ENCODE measurements around the gene DEFB129. TPM values are rescaled to one million over a fixed set of nuclear protein-coding genes. Genes with fewer than 3 reads are reported as not detected.
A peak's percentile ranks its signal among the peaks of the same experiment; 100 is the strongest.

DEFB129 gene
- total RNA-seq, 2 donors from 2014 or later = not detected

DNA sequence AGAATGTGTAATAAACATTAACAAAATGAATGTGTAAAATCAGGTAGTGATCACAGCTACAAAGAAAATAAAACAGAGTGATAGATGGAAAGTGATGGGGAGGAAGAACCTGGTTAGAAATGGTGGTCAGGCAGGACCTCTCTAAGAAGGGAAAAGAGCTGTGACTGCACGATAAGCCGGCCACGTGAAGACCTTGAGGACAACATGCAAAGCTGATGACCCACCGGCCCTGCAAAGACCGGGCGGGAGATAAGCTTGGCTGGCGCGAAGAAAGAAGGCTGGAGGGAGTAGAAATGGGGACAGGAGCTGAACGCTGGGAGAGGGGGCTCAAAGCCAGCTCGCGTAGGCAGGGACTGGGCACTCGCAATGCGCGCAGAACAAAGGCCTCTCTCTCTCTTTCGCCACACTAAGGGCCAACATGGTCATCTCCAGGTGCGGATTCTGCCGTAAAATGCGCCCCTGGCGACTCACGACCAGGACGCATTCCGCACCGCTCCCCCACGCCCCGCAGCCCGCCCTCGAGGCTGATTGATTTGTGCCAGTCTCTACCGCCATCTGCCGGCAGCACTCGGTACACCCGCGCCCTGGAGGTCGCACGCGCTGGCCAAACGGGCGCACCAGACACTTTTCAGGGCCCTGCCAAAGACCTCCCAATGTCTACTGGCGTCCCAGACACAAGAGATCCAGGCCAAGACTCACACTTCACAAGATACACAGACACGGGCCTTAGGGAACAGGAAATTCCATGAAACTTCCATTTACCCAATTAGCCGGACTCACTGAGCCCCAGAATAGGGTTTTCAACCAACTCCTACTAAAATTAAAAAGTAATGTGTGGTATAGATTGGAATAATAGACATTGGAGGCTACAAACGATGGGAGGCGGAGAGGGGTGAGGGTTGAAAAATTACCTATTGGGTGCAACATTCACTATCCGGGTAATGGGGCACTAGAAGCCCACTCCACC is 39.8 kb downstream of the DEFB129 start:
- no peaks in the 10 kb centered on the region for H3K9me3 Mint-ChIP-seq
- H3K4me1 Mint-ChIP-seq = peaks cover 11% of the 10 kb centered on the region
- peaks cover 4% of the 10 kb centered on the region for H3K27me3 Mint-ChIP-seq
- H3K4me3 Mint-ChIP-seq = peak overlapping the region; percentile 72
- no peaks in the 10 kb centered on the region for H3K36me3 Mint-ChIP-seq (ENCODE audit: low read depth)
- H3K27ac Mint-ChIP-seq = peak overlapping the region; percentile 35
- peak; percentile 91 for ATAC-seq (replicated peaks)

DNA sequence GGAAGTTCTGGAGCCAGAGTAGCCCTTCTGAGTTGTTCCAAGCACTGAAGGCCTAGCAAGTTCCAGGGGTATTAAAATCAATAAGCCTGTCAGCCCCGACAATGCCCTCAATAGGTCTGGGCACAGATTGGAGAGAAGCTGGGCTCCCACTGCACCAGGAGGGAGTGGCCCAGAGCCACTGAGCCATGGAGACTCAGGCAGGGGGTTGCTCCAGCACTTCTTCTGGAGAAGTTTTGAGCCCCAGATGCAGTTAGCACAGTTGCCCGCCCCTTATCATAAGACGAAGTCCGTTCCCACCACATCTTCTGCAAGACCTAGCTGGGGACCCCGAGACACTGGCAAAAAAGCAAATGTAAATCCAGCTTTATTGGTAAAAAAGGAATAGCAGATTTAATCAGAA is 43.5 kb downstream of the DEFB129 start:
- H3K4me1 Mint-ChIP-seq = peaks cover 11% of the 10 kb centered on the region
- no peak overlapping the region for H3K4me3 Mint-ChIP-seq
- peaks cover 4% of the 10 kb centered on the region for H3K27me3 Mint-ChIP-seq
- H3K36me3 Mint-ChIP-seq (ENCODE audit: low read depth) = no peaks in the 10 kb centered on the region
- no peak for ATAC-seq (replicated peaks)
- no peak overlapping the region for H3K27ac Mint-ChIP-seq
- H3K9me3 Mint-ChIP-seq = no peaks in the 10 kb centered on the region

GRCh38 chr20:271069-271468 is 44.0 kb downstream of the DEFB129 start:
- Mint-ChIP-seq H3K27me3 (peaks cover 4% of the 10 kb centered on the region), H3K4me3 (no peak overlapping the region), H3K36me3 (ENCODE audit: low read depth) (peaks cover 3% of the 10 kb centered on the region), H3K9me3 (no peaks in the 10 kb centered on the region), H3K27ac (no peak overlapping the region), H3K4me1 (peaks cover 11% of the 10 kb centered on the region)
- ATAC-seq (replicated peaks) = no peak

DNA sequence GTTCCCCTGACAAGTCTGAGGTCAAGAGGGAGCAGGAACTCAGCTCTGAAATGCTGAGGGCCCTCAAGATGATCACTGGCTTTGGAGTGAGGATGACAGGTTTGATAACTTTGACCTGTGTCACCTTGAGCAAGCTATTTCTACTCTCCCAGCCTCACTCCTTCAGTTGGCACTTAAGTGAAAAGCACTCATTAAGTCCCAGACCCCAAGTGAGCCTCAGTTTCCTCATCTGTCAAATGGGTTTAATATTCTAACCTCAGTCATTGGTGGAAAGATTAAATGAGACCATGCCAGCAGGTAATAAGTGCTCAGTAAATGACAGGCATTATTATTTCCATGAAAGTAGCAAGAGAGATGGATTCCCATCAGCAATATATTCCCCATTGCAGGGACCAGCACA is 44.5 kb downstream of the DEFB129 start:
- ATAC-seq (replicated peaks) = no peak
- Mint-ChIP-seq H3K9me3 (no peaks in the 10 kb centered on the region), H3K4me1 (peaks cover 7% of the 10 kb centered on the region), H3K4me3 (no peak overlapping the region), H3K36me3 (ENCODE audit: low read depth) (peaks cover 4% of the 10 kb centered on the region), H3K27ac (no peak overlapping the region), H3K27me3 (peaks cover under 1% of the 10 kb centered on the region)

GRCh38 chr20:272718-273117 is 45.7 kb downstream of the DEFB129 start:
- no peaks in the 10 kb centered on the region for H3K4me1 Mint-ChIP-seq
- H3K9me3 Mint-ChIP-seq = no peaks in the 10 kb centered on the region
- H3K4me3 Mint-ChIP-seq = no peak overlapping the region
- no peak for ATAC-seq (replicated peaks)
- no peak overlapping the region for H3K27ac Mint-ChIP-seq
- peaks cover 4% of the 10 kb centered on the region for H3K36me3 Mint-ChIP-seq (ENCODE audit: low read depth)
- H3K27me3 Mint-ChIP-seq = no peaks in the 10 kb centered on the region

GRCh38 chr20:273884-274283 is 46.8 kb downstream of the DEFB129 start:
- Mint-ChIP-seq H3K4me3 (no peak overlapping the region), H3K27me3 (no peaks in the 10 kb centered on the region), H3K36me3 (ENCODE audit: low read depth) (peaks cover 4% of the 10 kb centered on the region), H3K27ac (no peak overlapping the region), H3K4me1 (no peaks in the 10 kb centered on the region), H3K9me3 (no peaks in the 10 kb centered on the region)
- no peak for ATAC-seq (replicated peaks)

- no peak for ATAC-seq (replicated peaks)
- Mint-ChIP-seq H3K9me3 (no peaks in the 10 kb centered on the region), H3K27me3 (no peaks in the 10 kb centered on the region), H3K4me1 (no peaks in the 10 kb centered on the region), H3K27ac (no peak overlapping the region), H3K36me3 (ENCODE audit: low read depth) (peaks cover 4% of the 10 kb centered on the region), H3K4me3 (no peak overlapping the region)
These were observed 48.7 kb downstream of the DEFB129 start for GRCh38 chr20:275791-276190.

DNA sequence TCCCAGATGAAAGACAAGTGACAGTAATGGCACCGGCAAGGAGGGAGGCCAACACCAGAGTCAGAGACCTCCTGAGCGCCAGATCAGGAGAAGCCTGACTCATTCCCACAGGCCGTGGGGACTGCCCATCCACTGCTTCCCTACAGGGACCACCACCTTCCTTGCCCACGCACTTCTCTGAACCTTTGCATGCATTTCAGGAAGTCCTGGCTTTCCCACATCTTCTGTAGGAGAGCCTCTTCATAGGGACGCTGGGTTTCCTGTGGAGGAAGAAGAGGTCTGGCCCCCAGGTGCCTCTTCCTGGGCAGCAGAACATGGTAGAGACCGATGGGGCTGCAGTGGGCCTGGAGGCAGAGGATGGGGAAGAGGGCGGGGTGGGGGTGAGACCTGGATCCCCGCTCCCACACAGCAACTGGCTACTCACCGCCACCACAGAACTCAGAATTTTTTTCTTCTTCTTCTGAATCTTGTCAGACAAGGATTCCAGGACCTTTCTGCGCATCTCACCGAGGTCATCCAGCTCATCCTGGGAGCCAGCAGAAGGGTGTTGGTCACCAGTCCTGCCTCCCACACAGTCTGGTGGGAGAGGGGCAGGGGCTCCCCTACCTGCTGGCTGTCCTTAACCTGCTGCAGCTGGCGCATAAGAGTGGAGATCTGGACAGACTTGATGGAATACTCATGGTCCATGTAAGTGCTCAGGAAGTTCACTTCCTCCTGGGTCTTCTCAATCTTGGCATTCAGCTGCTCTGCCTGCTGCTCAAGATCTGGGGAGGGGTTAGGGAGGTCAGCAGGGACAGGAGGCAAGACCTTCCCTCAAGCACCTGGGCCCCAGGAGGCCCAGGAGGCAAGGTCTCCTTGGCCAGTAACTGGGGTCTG is 49.8 kb downstream of the DEFB129 start:
- Mint-ChIP-seq H3K36me3 (ENCODE audit: low read depth) (peaks cover 4% of the 10 kb centered on the region), H3K27me3 (no peaks in the 10 kb centered on the region), H3K9me3 (no peaks in the 10 kb centered on the region)

GRCh38 chr20:277496-277781 is 50.4 kb downstream of the DEFB129 start:
- no peak overlapping the region for H3K4me3 Mint-ChIP-seq
- H3K36me3 Mint-ChIP-seq (ENCODE audit: low read depth) = peaks cover 4% of the 10 kb centered on the region
- no peak for ATAC-seq (replicated peaks)
- H3K27ac Mint-ChIP-seq = no peak overlapping the region
- H3K9me3 Mint-ChIP-seq = no peaks in the 10 kb centered on the region
- H3K27me3 Mint-ChIP-seq = no peaks in the 10 kb centered on the region
- no peaks in the 10 kb centered on the region for H3K4me1 Mint-ChIP-seq

More for the DNA sequence above, 49.8 kb downstream of the DEFB129 start:
- no peak for ATAC-seq (replicated peaks)
- H3K4me3 Mint-ChIP-seq = no peak overlapping the region
- no peak overlapping the region for H3K27ac Mint-ChIP-seq
- no peaks in the 10 kb centered on the region for H3K4me1 Mint-ChIP-seq

- Mint-ChIP-seq H3K36me3 (ENCODE audit: low read depth) (peaks cover 4% of the 10 kb centered on the region), H3K27ac (no peak overlapping the region), H3K27me3 (no peaks in the 10 kb centered on the region), H3K4me1 (no peaks in the 10 kb centered on the region), H3K4me3 (no peak overlapping the region), H3K9me3 (no peaks in the 10 kb centered on the region)
- no peak for ATAC-seq (replicated peaks)
These were observed 51.1 kb downstream of the DEFB129 start for GRCh38 chr20:278181-278580.

GRCh38 chr20:278607-279571 is 51.8 kb downstream of the DEFB129 start:
- Mint-ChIP-seq H3K4me1 (no peaks in the 10 kb centered on the region), H3K9me3 (no peaks in the 10 kb centered on the region)
- ATAC-seq (replicated peaks) = no peak

More at GRCh38 chr20:278607-279571, 51.8 kb downstream of the DEFB129 start:
- H3K27ac Mint-ChIP-seq = no peak overlapping the region
- H3K4me3 Mint-ChIP-seq = no peak overlapping the region
- no peaks in the 10 kb centered on the region for H3K27me3 Mint-ChIP-seq
- peaks cover 4% of the 10 kb centered on the region for H3K36me3 Mint-ChIP-seq (ENCODE audit: low read depth)
